ENCODE measurements around the gene MYRIP.

DNA sequence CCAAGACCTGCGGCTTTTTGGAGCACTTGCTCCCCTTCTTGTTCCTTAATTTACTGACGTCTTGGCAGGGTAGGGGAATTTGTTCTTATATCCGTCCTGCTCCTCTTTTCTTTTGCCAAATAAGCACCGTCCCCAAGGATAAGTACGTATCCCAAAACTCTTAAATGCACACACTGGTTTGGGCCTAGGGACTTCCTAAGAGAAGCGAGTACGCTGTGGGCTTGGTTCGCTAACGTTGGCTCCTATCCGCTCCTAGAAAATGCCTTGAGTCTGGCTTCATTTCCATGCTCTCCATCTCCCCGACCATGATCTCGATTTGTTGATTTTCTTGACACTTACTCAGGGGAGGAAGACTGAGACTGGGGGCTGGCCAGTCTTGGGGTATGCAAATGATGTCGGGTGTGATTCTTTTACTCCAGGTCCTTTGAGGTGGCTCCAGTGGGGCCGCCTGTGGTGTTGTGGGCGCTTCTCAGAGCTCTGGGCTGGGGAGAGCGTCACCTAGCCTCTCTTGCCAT is 1.3 kb downstream of the MYRIP start:
- TF ChIP-seq CTCF (IDR thresholded peaks at IDR 0.05; ENCODE audit: low read length) (no peak), EZH2 (IDR thresholded peaks at IDR 0.05; ENCODE audit: borderline replicate concordance, low read length) (no peak)

Data from OCI-LY1 (cell line).